Activated B cell treated with CpG ODN at 0.5 μM for 24 hours (primary cell): ENCODE data around the gene CCDC141. TPM values are rescaled to one million over a fixed set of nuclear protein-coding genes. Genes with fewer than 3 reads are reported as not detected.

Experiments used
- ATAC-seq: fragments of 200-7000 bp; cut with Tn5 transposase; one replicate; pipeline ENCODE4 v1.10.0; 2021; ENCODE audit warnings: low read depth, mild to moderate bottlenecking, moderate library complexity
- CTCF ChIA-PET: fragments of 350-600 bp; sonication (Branson Sonifier 250); formaldehyde crosslinking; loops from one replicate; lab custom pipeline; 2021; ENCODE audit warnings: antibody characterized with exemption; lab: Charles Lee
- POLR2A ChIA-PET: fragments of 350-600 bp; sonication (Branson Sonifier 250); formaldehyde crosslinking; loops from one replicate; lab custom pipeline; 2021; ENCODE audit warnings: antibody characterized with exemption; lab: Charles Lee
- DNase-seq: peaks from one replicate; pipeline ENCODE4 v3.0.0; 2022
- H3K27ac Mint-ChIP-seq: one replicate; pipeline ENCODE4 v1.8.0; 2020; ENCODE audit warnings: mixed read lengths
- H3K27me3 Mint-ChIP-seq: one replicate; pipeline ENCODE4 v1.8.0; 2021; ENCODE audit warnings: mixed read lengths
- H3K36me3 Mint-ChIP-seq: one replicate; pipeline ENCODE4 v1.8.0; 2021; ENCODE audit warnings: low read depth, mixed read lengths
- H3K4me1 Mint-ChIP-seq: one replicate; pipeline ENCODE4 v1.8.0; 2021; ENCODE audit warnings: mixed read lengths
- H3K4me3 Mint-ChIP-seq: one replicate; pipeline ENCODE4 v1.8.0; 2020; ENCODE audit warnings: mild to moderate bottlenecking, mixed read lengths
- H3K9me3 Mint-ChIP-seq: one replicate; pipeline ENCODE4 v1.8.0; 2020; ENCODE audit warnings: mixed read lengths
- intact Hi-C: fragments of 100-400 bp; cut with micrococcal nuclease; formaldehyde crosslinking; loops from one replicate; pipeline ENCODE4 v1.15.1; 2024
- total RNA-seq: library from RNA; stranded (reverse); gene quantifications from 2 replicates; pipeline ENCODE4 v1.2.3, GENCODE V29; 2022
- TF ChIP-seq, protein P1 (sequence below): fragments of 200-600 bp; IDR thresholded peaks from one replicate; pipeline ENCODE4 v1.8.0; 2022; ENCODE audit warnings: antibody characterized with exemption, mild to moderate bottlenecking

Gene CCDC141
- total RNA-seq, 1 donor from 2014 or later: 38.8 TPM

DNA sequence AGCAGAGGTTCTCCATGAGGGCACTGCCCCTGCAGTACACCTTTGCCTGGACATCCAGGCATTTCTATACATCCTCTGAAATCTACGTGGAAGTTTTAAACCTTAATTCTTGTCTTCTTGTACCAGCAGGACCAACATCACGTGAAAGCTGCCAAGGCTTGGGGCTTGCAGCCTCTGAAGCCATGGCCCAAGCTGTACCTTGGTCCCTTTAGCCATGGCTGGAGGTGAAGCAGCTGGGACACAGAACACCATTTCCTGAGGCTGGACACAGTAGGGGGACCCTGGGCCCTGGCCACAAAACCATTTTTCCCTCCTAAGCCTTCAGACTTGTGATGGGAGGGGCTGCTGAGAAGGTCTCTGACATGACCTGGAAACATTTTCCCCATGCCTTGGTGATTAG lies 32.8 kb upstream of the CCDC141 start:
- Mint-ChIP-seq H3K27me3 (no peaks in the 10 kb centered on the region), H3K4me3 (no peak overlapping the region), H3K36me3 (peaks cover 2% of the 10 kb centered on the region), H3K9me3 (peaks cover 19% of the 10 kb centered on the region), H3K4me1 (peaks cover 8% of the 10 kb centered on the region), H3K27ac (no peak overlapping the region)
- DNase-seq (no peak), ATAC-seq (no peak)
- intact Hi-C loops: no loop called here
- TF ChIP-seq, protein P1, sequence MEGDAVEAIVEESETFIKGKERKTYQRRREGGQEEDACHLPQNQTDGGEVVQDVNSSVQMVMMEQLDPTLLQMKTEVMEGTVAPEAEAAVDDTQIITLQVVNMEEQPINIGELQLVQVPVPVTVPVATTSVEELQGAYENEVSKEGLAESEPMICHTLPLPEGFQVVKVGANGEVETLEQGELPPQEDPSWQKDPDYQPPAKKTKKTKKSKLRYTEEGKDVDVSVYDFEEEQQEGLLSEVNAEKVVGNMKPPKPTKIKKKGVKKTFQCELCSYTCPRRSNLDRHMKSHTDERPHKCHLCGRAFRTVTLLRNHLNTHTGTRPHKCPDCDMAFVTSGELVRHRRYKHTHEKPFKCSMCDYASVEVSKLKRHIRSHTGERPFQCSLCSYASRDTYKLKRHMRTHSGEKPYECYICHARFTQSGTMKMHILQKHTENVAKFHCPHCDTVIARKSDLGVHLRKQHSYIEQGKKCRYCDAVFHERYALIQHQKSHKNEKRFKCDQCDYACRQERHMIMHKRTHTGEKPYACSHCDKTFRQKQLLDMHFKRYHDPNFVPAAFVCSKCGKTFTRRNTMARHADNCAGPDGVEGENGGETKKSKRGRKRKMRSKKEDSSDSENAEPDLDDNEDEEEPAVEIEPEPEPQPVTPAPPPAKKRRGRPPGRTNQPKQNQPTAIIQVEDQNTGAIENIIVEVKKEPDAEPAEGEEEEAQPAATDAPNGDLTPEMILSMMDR: no peak
- ChIA-PET CTCF (no interaction called here), POLR2A (no interaction called here)

DNA sequence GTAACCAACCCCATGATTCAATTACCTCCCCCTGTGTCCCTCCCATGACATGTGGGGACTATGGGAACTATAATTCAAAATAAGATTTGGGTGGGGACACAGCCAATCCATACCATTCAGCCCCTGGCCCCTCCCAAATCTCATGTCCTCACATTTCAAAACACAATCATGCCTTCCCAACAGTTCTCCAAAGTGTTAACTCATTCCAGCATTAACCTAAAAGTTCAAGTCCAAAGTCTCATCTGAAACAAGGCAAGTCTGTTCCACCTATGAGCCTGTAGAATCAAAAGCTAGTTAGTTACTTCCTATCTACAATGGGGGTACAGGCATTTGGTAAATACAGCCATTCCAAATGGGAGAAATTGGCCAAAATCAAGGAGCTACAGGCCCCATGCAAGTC lies 32.0 kb upstream of the CCDC141 start:
- POLR2A ChIA-PET: no interaction called here
- peaks cover 8% of the 10 kb centered on the region for H3K4me1 Mint-ChIP-seq
- CTCF ChIA-PET: no interaction called here
- H3K27ac Mint-ChIP-seq: no peak overlapping the region
- TF ChIP-seq, protein P1: no peak
- H3K36me3 Mint-ChIP-seq: peaks cover 7% of the 10 kb centered on the region
- DNase-seq: no peak
- intact Hi-C loops: no loop called here
- peaks cover 25% of the 10 kb centered on the region for H3K9me3 Mint-ChIP-seq
- H3K4me3 Mint-ChIP-seq: no peak overlapping the region
- ATAC-seq: no peak
- no peaks in the 10 kb centered on the region for H3K27me3 Mint-ChIP-seq

DNA sequence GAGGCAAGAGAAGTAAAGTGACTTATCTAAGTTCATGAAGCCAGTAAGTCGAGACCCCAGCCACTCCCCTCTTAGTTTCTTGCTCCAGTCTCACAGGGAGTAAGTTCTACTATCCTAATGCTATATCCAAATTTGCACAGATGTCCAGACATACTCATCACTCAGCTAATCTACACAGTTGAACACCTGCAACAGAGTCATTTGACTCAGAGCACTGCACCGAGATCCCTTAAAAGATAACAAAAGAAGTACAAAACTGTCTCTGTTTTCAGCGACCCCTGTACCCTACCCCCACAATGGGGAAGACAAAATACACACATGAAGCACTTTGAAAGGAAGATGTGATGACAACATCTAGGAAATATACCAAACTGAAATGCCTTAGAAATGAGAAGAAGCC lies 22.6 kb upstream of the CCDC141 start:
- ATAC-seq (no peak), DNase-seq (no peak)
- H3K4me3 Mint-ChIP-seq: no peak overlapping the region
- H3K9me3 Mint-ChIP-seq: peaks cover 14% of the 10 kb centered on the region
- no peak overlapping the region for H3K27ac Mint-ChIP-seq
- TF ChIP-seq, protein P1: no peak
- CTCF ChIA-PET: no interaction called here
- POLR2A ChIA-PET: no interaction called here
- intact Hi-C loops: no loop called here
- peaks cover 5% of the 10 kb centered on the region for H3K36me3 Mint-ChIP-seq
- no peaks in the 10 kb centered on the region for H3K27me3 Mint-ChIP-seq
- peaks cover 2% of the 10 kb centered on the region for H3K4me1 Mint-ChIP-seq

DNA sequence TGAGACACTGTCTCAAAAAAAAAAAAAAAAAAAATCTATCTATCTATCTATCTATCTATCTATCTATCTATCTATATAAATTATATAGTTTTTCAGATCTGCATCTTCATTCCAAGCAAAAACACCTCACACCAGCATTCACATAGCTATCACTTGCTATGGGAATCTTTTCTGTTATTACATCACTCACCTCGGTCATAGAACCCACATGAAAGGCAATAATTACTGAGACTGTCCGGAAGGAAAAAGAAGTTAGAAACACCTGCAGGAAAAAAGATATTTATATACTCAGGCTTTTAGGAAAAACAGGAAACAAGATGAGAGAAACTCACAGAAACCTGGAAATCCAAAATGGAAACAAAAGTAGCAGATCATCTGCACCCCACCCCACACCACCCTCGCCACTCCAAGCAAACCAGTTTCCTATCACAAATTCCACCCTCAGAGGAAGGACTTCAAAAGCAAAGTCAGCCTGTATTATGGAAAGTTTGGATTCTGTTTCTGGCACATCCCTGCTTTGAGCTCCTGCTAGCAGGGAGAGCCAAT lies 21.9 kb upstream of the CCDC141 start:
- no peak overlapping the region for H3K27ac Mint-ChIP-seq
- no peak overlapping the region for H3K4me3 Mint-ChIP-seq
- peaks cover 2% of the 10 kb centered on the region for H3K4me1 Mint-ChIP-seq
- H3K36me3 Mint-ChIP-seq: no peaks in the 10 kb centered on the region
- TF ChIP-seq, protein P1: no peak
- ChIA-PET CTCF (interaction anchor here (0.6 kb wide), 1 partner anchor 68 kb away, joined by 3 read pairs; no protein-coding TSS in a partner anchor), POLR2A (no interaction called here)
- no peak for ATAC-seq
- H3K27me3 Mint-ChIP-seq: no peaks in the 10 kb centered on the region
- DNase-seq: no peak
- intact Hi-C loops: no loop called here
- peaks cover 9% of the 10 kb centered on the region for H3K9me3 Mint-ChIP-seq

DNA sequence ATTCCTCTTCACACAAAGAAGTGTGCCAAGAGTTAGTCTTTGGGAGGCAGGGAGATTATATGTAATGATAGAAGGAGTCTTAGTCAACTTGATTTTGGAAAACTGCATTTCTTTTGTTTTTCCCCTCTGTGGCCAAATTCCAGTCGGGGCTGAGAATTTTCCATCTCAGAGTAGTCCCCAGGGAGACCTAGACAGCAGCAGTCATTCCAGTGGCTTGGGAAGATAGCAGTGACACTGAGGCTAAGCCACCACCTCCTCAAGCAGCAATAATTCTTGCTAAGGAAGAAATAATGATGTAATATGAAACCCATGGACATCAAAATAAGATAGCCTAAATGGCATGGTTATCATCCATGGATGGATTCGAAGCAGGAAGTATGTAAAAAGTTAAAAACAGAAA lies 21.0 kb upstream of the CCDC141 start:
- intact Hi-C loops: no loop called here
- Mint-ChIP-seq H3K9me3 (peaks cover 6% of the 10 kb centered on the region), H3K4me3 (no peak overlapping the region), H3K27ac (no peak overlapping the region), H3K4me1 (peaks cover 2% of the 10 kb centered on the region), H3K36me3 (no peaks in the 10 kb centered on the region), H3K27me3 (no peaks in the 10 kb centered on the region)
- CTCF ChIA-PET: no interaction called here
- TF ChIP-seq, protein P1: no peak
- ATAC-seq (no peak), DNase-seq (no peak)
- POLR2A ChIA-PET: no interaction called here
